ENCODE results near the gene PCBP3. TPM values are rescaled to one million over a fixed set of nuclear protein-coding genes. Genes with fewer than 3 reads are reported as not detected.

The PCBP3 gene
- total RNA-seq, 1 donor from 2014 or later: not detected

GRCh38 chr21:45636951-45637646 lies 6.4 kb upstream of the PCBP3 start:
- Mint-ChIP-seq H3K27ac (no peak overlapping the region), H3K36me3 (ENCODE audit: low read depth) (no peaks in the 10 kb centered on the region), H3K9me3 (no peaks in the 10 kb centered on the region), H3K4me3 (no peak overlapping the region), H3K4me1 (peaks cover 38% of the 10 kb centered on the region), H3K27me3 (peaks cover 3% of the 10 kb centered on the region)
- no peak for DNase-seq
- no peak for TF ChIP-seq CTCF (IDR thresholded peaks at IDR 0.05)
- ATAC-seq (ENCODE audit: low read depth): no peak
- ChIA-PET POLR2A (no interaction called here), CTCF (no interaction called here)
- intact Hi-C loops (cut with micrococcal nuclease): no loop called here

GRCh38 chr21:45637883-45638282 lies 5.6 kb upstream of the PCBP3 start:
- Mint-ChIP-seq H3K36me3 (ENCODE audit: low read depth) (no peaks in the 10 kb centered on the region), H3K4me1 (peaks cover 31% of the 10 kb centered on the region), H3K9me3 (no peaks in the 10 kb centered on the region), H3K27ac (no peak overlapping the region), H3K27me3 (peaks cover 3% of the 10 kb centered on the region), H3K4me3 (no peak overlapping the region)
- ATAC-seq (ENCODE audit: low read depth) (no peak), DNase-seq (no peak)
- ChIA-PET CTCF (no interaction called here), POLR2A (no interaction called here)
- no peak for TF ChIP-seq CTCF (IDR thresholded peaks at IDR 0.05)
- intact Hi-C loops (cut with micrococcal nuclease): no loop called here

GRCh38 chr21:45638707-45639106 lies 4.8 kb upstream of the PCBP3 start:
- ATAC-seq (ENCODE audit: low read depth): no peak
- Mint-ChIP-seq H3K4me3 (no peak overlapping the region), H3K27me3 (peaks cover 3% of the 10 kb centered on the region), H3K36me3 (ENCODE audit: low read depth) (no peaks in the 10 kb centered on the region), H3K27ac (no peak overlapping the region), H3K9me3 (no peaks in the 10 kb centered on the region), H3K4me1 (peaks cover 31% of the 10 kb centered on the region)
- ChIA-PET CTCF (no interaction called here), POLR2A (no interaction called here)
- no peak for TF ChIP-seq CTCF (IDR thresholded peaks at IDR 0.05)
- intact Hi-C loops (cut with micrococcal nuclease): no loop called here
- DNase-seq: no peak

GRCh38 chr21:45639206-45640000 lies 4.1 kb upstream of the PCBP3 start:
- ChIA-PET POLR2A (no interaction called here), CTCF (no interaction called here)
- Mint-ChIP-seq H3K4me1 (peaks cover 33% of the 10 kb centered on the region), H3K4me3 (no peak overlapping the region), H3K9me3 (no peaks in the 10 kb centered on the region), H3K27ac (no peak overlapping the region), H3K36me3 (ENCODE audit: low read depth) (no peaks in the 10 kb centered on the region), H3K27me3 (peaks cover 5% of the 10 kb centered on the region)
- no peak for TF ChIP-seq CTCF (IDR thresholded peaks at IDR 0.05)
- ATAC-seq (ENCODE audit: low read depth) (no peak), DNase-seq (no peak)
- intact Hi-C loops (cut with micrococcal nuclease): no loop called here

- no peak for ATAC-seq (ENCODE audit: low read depth)
- CTCF ChIA-PET: no interaction called here
- H3K27ac Mint-ChIP-seq: no peak overlapping the region
These were observed 3.3 kb upstream of the PCBP3 start for GRCh38 chr21:45640001-45640887.

More at GRCh38 chr21:45640001-45640887, 3.3 kb upstream of the PCBP3 start:
- no peak overlapping the region for H3K4me3 Mint-ChIP-seq
- POLR2A ChIA-PET: no interaction called here
- peaks cover 12% of the 10 kb centered on the region for H3K27me3 Mint-ChIP-seq
- intact Hi-C loops (cut with micrococcal nuclease): loop anchor here (2.0 to 10.0 kb wide), 3 partner anchors 89 to 765 kb away; partner anchors contain the start of genes POFUT2 and PTTG1IP
- peaks cover 36% of the 10 kb centered on the region for H3K4me1 Mint-ChIP-seq
- H3K9me3 Mint-ChIP-seq: no peaks in the 10 kb centered on the region
- DNase-seq: no peak
- no peaks in the 10 kb centered on the region for H3K36me3 Mint-ChIP-seq (ENCODE audit: low read depth)
- no peak for TF ChIP-seq CTCF (IDR thresholded peaks at IDR 0.05)
